Cardiac muscle cell (in vitro differentiated cells and primary cell): Measurements from ENCODE around the gene MGMT. TPM values are rescaled to one million over a fixed set of nuclear protein-coding genes. Genes with fewer than 3 reads are reported as not detected.

Experiments
- DNase-seq, 2 donors: peaks; one replicate each; pipeline versions ENCODE4 v3.0.0 to v3.0.0-alpha.2; 2010 to 2017; ENCODE audit warnings: low read depth in 1 of 2, low spot score in 1 of 2
- H3K27ac ChIP-seq: fragments of 200-600 bp; sonication (generic); 2 replicates; pipeline ENCODE4 v1.5.1; 2016
- H3K27me3 ChIP-seq: fragments of 200-600 bp; sonication (generic); 2 replicates; pipeline ENCODE4 v1.6.0; 2016; ENCODE audit warnings: control low read depth
- H3K36me3 ChIP-seq: fragments of 200-600 bp; sonication (generic); 2 replicates; pipeline ENCODE4 v1.5.1; 2016; ENCODE audit warnings: control low read depth
- H3K4me1 ChIP-seq: fragments of 200-600 bp; sonication (generic); 2 replicates; pipeline ENCODE4 v1.8.1; 2017; ENCODE audit warnings: low read depth, mild to moderate bottlenecking, mixed run types
- H3K4me3 ChIP-seq: fragments of 200-600 bp; sonication (generic); 2 replicates; pipeline ENCODE4 v1.5.1; 2016; ENCODE audit warnings: mild to moderate bottlenecking
- H3K9me3 ChIP-seq: fragments of 200-600 bp; sonication (generic); 2 replicates; pipeline ENCODE4 v1.5.1; 2017; ENCODE audit warnings: low read depth, mild to moderate bottlenecking, control low read depth
- polyA plus RNA-seq: library from polyadenylated mRNA; unstranded; fragments of >200 nt; fragmentation: Nextera tagmentation; extraction: Ambion mirVana; gene quantifications from 2 replicates; pipeline ENCODE4 v1.2.1, GENCODE V29; 2016
- total RNA-seq: library from RNA; depleted of rRNA; stranded (reverse); fragments of >200 nt; gene quantifications from 2 replicates; pipeline ENCODE4 v1.2.3, GENCODE V29; 2016
- TF ChIP-seq, protein P1 (sequence below): IDR thresholded peaks from 2 replicates; pipeline ENCODE4 v1.5.1; 2012; ENCODE audit warnings: low read depth, mild to moderate bottlenecking, low read length

MGMT gene
- total and polyA plus RNA-seq, 2 experiments from 2014 or later: 21.8 to 28.0 TPM

DNA sequence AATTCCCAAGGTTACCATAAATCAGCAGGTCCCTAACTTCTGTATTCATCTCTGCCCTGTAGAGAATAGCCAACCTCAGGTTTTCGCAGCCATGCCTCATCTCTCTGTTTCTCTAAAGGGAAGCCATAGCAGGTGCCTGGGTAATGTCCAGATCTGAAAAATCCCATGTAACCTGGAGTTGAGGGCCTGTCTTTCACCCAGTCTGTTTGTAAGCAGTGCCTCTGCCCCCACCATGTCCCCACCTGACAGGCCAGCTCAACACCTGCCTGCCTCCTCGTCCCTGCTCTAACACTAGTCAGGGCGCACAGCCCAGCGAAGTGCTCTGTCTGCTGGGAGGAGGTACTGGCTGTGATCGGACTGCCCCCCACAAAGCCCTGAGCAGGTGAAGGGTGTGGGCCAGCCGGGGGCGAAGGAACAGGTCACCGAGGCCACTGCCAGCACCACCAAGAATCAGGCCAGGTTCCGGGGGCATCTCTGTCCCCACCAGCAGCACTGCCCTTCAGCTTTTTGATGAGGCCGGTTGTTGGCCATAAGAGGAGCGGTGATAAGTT lies 210.4 kb downstream of the MGMT start:
- Histone ChIP-seq H3K4me1 (peaks cover 15% of the 10 kb centered on the region), H3K27me3 (no peaks in the 10 kb centered on the region), H3K27ac (no peak overlapping the region), H3K9me3 (no peaks in the 10 kb centered on the region), H3K4me3 (no peak overlapping the region), H3K36me3 (no peaks in the 10 kb centered on the region)
- DNase-seq: no peak
- TF ChIP-seq, protein P1, sequence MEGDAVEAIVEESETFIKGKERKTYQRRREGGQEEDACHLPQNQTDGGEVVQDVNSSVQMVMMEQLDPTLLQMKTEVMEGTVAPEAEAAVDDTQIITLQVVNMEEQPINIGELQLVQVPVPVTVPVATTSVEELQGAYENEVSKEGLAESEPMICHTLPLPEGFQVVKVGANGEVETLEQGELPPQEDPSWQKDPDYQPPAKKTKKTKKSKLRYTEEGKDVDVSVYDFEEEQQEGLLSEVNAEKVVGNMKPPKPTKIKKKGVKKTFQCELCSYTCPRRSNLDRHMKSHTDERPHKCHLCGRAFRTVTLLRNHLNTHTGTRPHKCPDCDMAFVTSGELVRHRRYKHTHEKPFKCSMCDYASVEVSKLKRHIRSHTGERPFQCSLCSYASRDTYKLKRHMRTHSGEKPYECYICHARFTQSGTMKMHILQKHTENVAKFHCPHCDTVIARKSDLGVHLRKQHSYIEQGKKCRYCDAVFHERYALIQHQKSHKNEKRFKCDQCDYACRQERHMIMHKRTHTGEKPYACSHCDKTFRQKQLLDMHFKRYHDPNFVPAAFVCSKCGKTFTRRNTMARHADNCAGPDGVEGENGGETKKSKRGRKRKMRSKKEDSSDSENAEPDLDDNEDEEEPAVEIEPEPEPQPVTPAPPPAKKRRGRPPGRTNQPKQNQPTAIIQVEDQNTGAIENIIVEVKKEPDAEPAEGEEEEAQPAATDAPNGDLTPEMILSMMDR: no peak

DNA sequence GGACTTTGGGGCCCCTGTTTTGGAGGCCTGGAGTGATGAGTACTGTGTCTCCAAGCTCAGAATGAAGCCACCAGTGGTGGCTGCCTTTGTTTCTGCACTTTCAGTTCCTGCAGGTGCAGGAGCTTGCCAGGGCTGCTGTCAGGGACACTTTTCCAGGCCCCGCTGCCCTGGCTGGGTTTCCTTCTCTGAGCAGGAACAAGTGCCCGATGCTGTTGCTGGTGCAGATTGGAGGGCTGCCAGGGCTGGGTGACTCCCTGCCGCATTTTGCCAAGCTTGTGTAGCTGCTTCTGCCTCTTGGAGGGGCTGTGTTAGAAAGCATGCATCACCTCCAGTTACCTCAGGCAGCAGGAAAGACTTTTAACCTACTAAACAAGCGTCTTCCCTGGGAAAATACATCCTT lies 211.1 kb downstream of the MGMT start:
- Histone ChIP-seq H3K4me1 (peaks cover 15% of the 10 kb centered on the region), H3K27ac (no peak overlapping the region), H3K9me3 (no peaks in the 10 kb centered on the region), H3K27me3 (no peaks in the 10 kb centered on the region), H3K36me3 (no peaks in the 10 kb centered on the region), H3K4me3 (no peak overlapping the region)
- TF ChIP-seq, protein P1: no peak
- no peak for DNase-seq

DNA sequence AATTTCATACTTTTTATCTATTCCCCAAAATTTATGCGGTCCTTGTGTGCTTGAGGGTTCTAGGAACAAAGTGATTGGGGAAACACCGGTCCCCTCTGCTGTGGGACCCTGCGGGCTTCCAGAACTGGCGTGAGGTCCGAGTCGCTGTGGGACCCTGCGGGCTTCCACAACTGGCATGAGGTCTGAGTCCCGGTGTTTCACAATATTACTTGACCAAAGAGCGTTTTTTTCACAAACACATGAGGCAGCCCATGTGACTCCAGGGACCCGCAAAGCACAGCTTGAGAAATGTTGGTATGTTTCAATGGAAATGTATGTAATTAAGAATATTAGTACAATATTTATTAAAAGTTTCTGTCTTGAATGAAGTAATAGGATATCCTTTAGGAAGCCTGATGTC lies 212.2 kb downstream of the MGMT start:
- H3K4me3 ChIP-seq: no peak overlapping the region
- H3K9me3 ChIP-seq: no peaks in the 10 kb centered on the region
- H3K27me3 ChIP-seq: no peaks in the 10 kb centered on the region
- DNase-seq: no peak
- H3K27ac ChIP-seq: no peak overlapping the region
- H3K4me1 ChIP-seq: peaks cover 12% of the 10 kb centered on the region
- TF ChIP-seq, protein P1: no peak
- no peaks in the 10 kb centered on the region for H3K36me3 ChIP-seq

DNA sequence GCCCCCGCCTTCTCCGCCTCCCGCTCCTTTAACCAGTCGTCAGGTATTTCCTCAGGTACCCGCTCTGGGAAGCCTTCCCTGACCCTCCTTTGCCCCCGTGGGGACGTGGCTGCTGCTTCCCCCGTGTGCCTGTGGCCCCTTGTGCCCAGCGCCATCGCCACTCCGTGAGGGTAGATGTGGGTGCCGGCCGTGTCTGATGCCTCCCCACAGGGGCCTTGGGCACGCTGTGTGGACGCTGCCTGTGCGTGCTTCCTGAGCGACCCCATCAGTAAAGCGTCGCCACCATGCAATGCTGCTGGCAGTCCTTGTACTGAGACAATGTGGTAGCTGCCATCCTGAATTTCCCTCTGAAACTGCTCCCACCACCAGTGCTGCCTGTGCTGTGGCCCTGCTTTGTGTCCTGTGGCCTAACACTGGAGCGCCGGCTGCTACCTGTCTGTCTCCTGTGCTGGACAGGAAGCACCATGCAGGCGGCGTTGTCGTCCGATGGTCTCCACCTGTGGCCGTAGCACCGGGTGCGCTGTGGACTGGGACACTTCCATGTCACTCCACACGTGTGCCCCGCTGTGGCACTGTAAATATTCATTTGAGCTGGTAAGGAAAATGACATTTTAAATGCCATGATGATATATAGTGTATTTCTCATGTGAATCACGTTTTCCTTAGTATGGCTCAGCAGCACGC lies 213.8 kb downstream of the MGMT start:
- Histone ChIP-seq H3K36me3 (no peaks in the 10 kb centered on the region), H3K4me1 (peaks cover 7% of the 10 kb centered on the region), H3K27me3 (no peaks in the 10 kb centered on the region), H3K27ac (no peak overlapping the region), H3K9me3 (no peaks in the 10 kb centered on the region), H3K4me3 (no peak overlapping the region)
- TF ChIP-seq, protein P1: no peak
- DNase-seq: no peak

DNA sequence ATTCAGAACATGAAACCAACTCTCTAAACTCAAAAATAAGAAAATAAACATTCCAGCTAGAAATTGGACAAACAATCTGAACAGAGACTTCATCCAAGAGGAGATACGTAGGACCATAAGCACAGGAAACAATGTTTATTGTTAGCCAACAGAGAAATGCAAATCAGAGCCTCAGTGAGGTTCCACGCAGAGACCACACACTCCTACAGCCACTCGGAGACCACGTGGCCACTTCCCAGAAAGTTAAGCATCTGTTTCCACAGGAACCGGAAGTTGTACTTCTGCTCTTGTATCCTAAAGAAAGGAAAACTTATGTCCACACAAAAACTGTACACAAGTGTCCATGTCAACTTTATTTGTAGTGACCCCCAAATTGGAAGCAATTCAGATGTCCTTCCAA lies 214.8 kb downstream of the MGMT start:
- TF ChIP-seq, protein P1: no peak

More for the DNA sequence above, 214.8 kb downstream of the MGMT start:
- no peaks in the 10 kb centered on the region for H3K9me3 ChIP-seq
- no peak overlapping the region for H3K4me3 ChIP-seq
- peaks cover 6% of the 10 kb centered on the region for H3K4me1 ChIP-seq
- H3K36me3 ChIP-seq: no peaks in the 10 kb centered on the region
- no peaks in the 10 kb centered on the region for H3K27me3 ChIP-seq
- DNase-seq: no peak
- no peak overlapping the region for H3K27ac ChIP-seq
